Measurements from ENCODE around the gene STK10.

The STK10 gene

DNA sequence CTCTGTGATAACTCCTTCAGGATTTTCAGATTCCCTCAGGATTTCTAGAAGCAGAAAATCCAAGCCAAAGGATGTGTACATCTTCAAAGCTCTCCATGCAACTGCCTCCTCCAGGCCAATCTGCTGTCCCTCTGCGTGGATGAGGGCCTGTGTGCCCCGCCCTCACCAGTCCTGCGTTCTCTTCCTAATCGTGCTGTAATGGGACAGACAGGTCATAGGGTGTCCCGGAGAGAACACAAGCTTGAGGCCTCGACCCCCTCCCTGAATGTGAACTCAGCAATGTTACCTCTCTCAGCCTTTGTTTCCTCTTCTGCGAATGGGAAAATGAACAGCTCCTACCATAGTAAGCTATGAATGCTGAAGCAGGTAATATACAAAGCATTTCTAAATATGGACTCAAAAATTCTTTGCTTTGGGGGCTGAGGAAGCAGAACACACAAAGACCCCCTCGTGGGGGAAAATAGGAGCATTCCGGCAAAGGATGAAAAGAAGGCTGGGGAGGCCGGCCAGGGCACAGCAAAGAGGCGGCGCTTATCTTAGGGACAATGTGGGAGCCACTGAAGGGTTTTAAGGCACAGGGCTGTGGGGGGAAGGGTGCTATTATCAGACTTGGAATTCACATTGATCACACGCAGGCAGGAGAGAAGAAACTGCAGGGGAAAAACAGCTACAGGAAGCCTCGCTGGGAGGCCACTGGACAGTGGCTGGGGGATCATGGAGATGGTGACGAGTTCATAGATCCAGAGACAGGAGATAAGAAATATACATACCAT is 124.4 kb downstream of the STK10 start:
- Histone ChIP-seq H3K9ac (ENCODE audit: low read depth in 1 of 2, low read length in 2 of 2) (no peak overlapping the region), H3K36me3 (ENCODE audit: control insufficient read depth in 2 of 2, insufficient read depth in 2 of 2, low read length in 2 of 2) (peaks cover 24 to 25% of the 10 kb centered on the region in 2 donors), H3K27ac (ENCODE audit: low read depth in 2 of 2, low read length in 2 of 2) (no peak overlapping the region), H3K4me1 (ENCODE audit: control insufficient read depth in 2 of 2, insufficient read depth in 2 of 2, low read length in 2 of 2) (no peaks in the 10 kb centered on the region), H3K9me3 (ENCODE audit: control insufficient read depth in 2 of 2, low read length in 2 of 2) (no peaks in the 10 kb centered on the region), H3K27me3 (ENCODE audit: control insufficient read depth in 2 of 2, insufficient read depth in 2 of 2, low read length in 2 of 2) (no peaks in the 10 kb centered on the region), H3K4me3 (ENCODE audit: low read length in 2 of 2) (no peak overlapping the region)

DNA sequence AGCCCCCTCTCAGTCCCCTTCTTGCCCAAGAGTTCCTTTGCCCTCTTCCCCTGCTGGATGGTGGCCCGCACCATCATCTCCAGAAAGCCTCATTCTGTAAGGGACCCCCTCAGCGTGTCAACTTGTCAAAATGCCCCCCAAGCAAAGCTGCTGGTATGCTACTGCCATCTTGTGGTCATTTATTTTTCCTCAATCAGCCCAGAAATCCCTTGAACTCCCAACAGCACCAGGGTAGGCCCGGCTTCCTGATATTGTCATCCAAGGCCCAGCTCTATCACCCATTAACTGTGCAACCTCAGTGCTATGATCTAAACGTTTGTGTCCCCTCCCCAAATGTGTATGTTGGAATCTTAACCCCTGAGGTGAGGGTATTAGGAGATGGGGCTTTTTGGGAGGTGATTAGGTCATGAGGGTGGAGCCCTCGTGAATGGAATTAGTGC is 128.3 kb downstream of the STK10 start:
- Histone ChIP-seq H3K27ac (ENCODE audit: low read depth in 2 of 2, low read length in 2 of 2) (no peak overlapping the region), H3K9ac (ENCODE audit: low read depth in 1 of 2, low read length in 2 of 2) (no peak overlapping the region), H3K9me3 (ENCODE audit: control insufficient read depth in 2 of 2, low read length in 2 of 2) (no peaks in the 10 kb centered on the region), H3K4me1 (ENCODE audit: control insufficient read depth in 2 of 2, insufficient read depth in 2 of 2, low read length in 2 of 2) (no peaks in the 10 kb centered on the region), H3K36me3 (ENCODE audit: control insufficient read depth in 2 of 2, insufficient read depth in 2 of 2, low read length in 2 of 2) (peaks cover 29 to 41% of the 10 kb centered on the region in 2 donors), H3K27me3 (ENCODE audit: control insufficient read depth in 2 of 2, insufficient read depth in 2 of 2, low read length in 2 of 2) (no peaks in the 10 kb centered on the region), H3K4me3 (ENCODE audit: low read length in 2 of 2) (no peak overlapping the region)

GRCh38 chr5:172058088-172058487 is 129.9 kb downstream of the STK10 start:
- peaks cover 17 to 40% of the 10 kb centered on the region in 2 donors for H3K36me3 ChIP-seq (ENCODE audit: control insufficient read depth in 2 of 2, insufficient read depth in 2 of 2, low read length in 2 of 2)
- no peak overlapping the region for H3K27ac ChIP-seq (ENCODE audit: low read depth in 2 of 2, low read length in 2 of 2)

DNA sequence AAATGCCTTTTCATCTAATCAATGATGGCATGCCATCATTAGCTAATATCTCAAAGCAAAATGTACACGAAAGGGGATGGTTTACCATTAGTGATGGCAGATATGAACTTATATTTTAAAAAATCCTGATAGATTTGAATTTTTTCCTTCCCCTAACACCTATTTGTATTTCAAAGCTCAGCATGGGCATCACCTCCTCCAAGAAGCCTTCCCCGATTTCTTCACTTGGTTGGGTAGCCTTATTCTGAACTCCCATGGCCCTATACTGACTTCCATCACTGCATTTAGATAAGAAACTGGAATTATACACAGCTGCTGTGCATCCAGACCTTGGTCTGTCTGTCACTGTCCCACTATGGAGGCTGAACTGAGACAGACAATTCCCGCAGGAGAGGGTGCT is 132.0 kb downstream of the STK10 start:
- no peaks in the 10 kb centered on the region for H3K27me3 ChIP-seq (ENCODE audit: control insufficient read depth in 2 of 2, insufficient read depth in 2 of 2, low read length in 2 of 2)
- H3K9me3 ChIP-seq (ENCODE audit: control insufficient read depth in 2 of 2, low read length in 2 of 2) = no peaks in the 10 kb centered on the region
- peaks cover 22 to 52% of the 10 kb centered on the region in 2 donors for H3K36me3 ChIP-seq (ENCODE audit: control insufficient read depth in 2 of 2, insufficient read depth in 2 of 2, low read length in 2 of 2)
- H3K4me1 ChIP-seq (ENCODE audit: control insufficient read depth in 2 of 2, insufficient read depth in 2 of 2, low read length in 2 of 2) = no peaks in the 10 kb centered on the region
- no peak overlapping the region for H3K9ac ChIP-seq (ENCODE audit: low read depth in 1 of 2, low read length in 2 of 2)
- H3K27ac ChIP-seq (ENCODE audit: low read depth in 2 of 2, low read length in 2 of 2) = no peak overlapping the region
- no peak overlapping the region for H3K4me3 ChIP-seq (ENCODE audit: low read length in 2 of 2)

More at GRCh38 chr5:172058088-172058487, 129.9 kb downstream of the STK10 start:
- Histone ChIP-seq H3K4me1 (ENCODE audit: control insufficient read depth in 2 of 2, insufficient read depth in 2 of 2, low read length in 2 of 2) (no peaks in the 10 kb centered on the region), H3K27me3 (ENCODE audit: control insufficient read depth in 2 of 2, insufficient read depth in 2 of 2, low read length in 2 of 2) (no peaks in the 10 kb centered on the region), H3K4me3 (ENCODE audit: low read length in 2 of 2) (no peak overlapping the region), H3K9ac (ENCODE audit: low read depth in 1 of 2, low read length in 2 of 2) (no peak overlapping the region), H3K9me3 (ENCODE audit: control insufficient read depth in 2 of 2, low read length in 2 of 2) (no peaks in the 10 kb centered on the region)

GRCh38 chr5:172055421-172055820 is 132.6 kb downstream of the STK10 start:
- no peak overlapping the region for H3K9ac ChIP-seq (ENCODE audit: low read depth in 1 of 2, low read length in 2 of 2)
- no peak overlapping the region for H3K4me3 ChIP-seq (ENCODE audit: low read length in 2 of 2)
- H3K4me1 ChIP-seq (ENCODE audit: control insufficient read depth in 2 of 2, insufficient read depth in 2 of 2, low read length in 2 of 2) = no peaks in the 10 kb centered on the region
- no peaks in the 10 kb centered on the region for H3K27me3 ChIP-seq (ENCODE audit: control insufficient read depth in 2 of 2, insufficient read depth in 2 of 2, low read length in 2 of 2)
- no peak overlapping the region for H3K27ac ChIP-seq (ENCODE audit: low read depth in 2 of 2, low read length in 2 of 2)
- no peaks in the 10 kb centered on the region for H3K9me3 ChIP-seq (ENCODE audit: control insufficient read depth in 2 of 2, low read length in 2 of 2)
- peaks cover 17 to 50% of the 10 kb centered on the region in 2 donors for H3K36me3 ChIP-seq (ENCODE audit: control insufficient read depth in 2 of 2, insufficient read depth in 2 of 2, low read length in 2 of 2)

DNA sequence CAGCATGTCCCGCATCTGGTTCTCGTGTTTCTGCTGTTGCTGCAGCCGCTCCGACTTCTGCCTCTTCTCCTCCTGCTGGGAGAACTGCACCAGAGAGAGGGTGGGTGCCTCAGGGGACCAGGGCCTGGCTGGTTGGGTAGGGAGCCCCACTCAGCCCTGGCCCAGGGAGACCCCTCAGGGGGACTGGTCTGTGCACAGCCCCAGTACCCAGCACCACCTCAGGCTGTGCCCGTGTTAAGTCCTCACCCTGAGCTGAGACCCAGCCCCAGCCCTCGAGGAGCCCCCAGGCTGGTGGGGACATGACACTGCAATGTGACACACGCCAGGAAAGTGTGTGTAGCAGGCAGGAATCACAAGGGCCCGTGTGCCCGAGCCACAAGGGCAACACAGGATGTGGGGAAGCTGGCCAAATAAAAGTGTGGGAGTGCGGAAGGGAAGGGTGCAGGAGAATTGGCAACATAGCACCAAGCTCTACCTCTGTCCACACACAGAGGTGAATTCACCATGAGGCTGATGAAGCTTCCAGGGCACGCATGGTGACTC is 133.3 kb downstream of the STK10 start:
- Histone ChIP-seq H3K27ac (ENCODE audit: low read depth in 2 of 2, low read length in 2 of 2) (no peak overlapping the region), H3K9me3 (ENCODE audit: control insufficient read depth in 2 of 2, low read length in 2 of 2) (no peaks in the 10 kb centered on the region), H3K9ac (ENCODE audit: low read depth in 1 of 2, low read length in 2 of 2) (no peak overlapping the region), H3K4me1 (ENCODE audit: control insufficient read depth in 2 of 2, insufficient read depth in 2 of 2, low read length in 2 of 2) (no peaks in the 10 kb centered on the region), H3K4me3 (ENCODE audit: low read length in 2 of 2) (no peak overlapping the region), H3K27me3 (ENCODE audit: control insufficient read depth in 2 of 2, insufficient read depth in 2 of 2, low read length in 2 of 2) (no peaks in the 10 kb centered on the region), H3K36me3 (ENCODE audit: control insufficient read depth in 2 of 2, insufficient read depth in 2 of 2, low read length in 2 of 2) (peaks cover 14 to 51% of the 10 kb centered on the region in 2 donors)

DNA sequence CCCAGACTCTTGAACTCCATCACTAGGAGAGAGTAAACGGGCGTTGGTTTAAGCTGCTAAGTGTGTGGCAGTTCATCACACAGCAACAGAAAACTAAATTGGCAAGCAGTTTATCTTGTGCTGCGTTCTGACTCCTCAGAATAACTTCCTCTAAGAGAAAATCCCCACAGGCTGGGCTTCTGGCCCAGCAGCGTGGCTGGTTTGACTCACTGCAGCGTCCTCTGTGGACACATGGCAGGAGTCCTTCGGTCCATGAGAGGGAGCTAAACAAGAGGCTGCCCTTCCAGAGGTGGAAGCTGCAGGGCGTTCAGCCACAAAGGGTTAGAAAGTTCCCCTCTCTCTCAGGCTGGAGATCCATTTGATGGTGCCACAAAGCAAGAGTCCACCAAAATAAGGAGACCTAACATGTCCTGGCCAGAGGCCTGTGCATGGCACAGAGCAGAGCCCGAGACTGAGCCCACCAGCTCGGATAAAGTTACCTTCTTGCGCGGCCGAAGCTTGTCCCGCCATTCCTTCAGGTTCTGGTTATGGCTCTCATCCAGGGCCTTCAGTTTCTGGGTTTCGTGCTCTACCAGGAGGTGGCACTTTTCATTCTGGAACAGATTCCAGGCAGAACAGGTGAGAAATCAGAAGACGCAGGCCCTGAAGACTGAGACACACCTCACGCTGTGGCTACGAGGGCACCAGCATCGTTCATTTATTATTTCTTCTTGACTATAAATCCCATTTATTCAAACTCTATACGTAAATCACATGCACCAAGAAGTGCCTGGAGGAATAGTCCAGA is 135.4 kb downstream of the STK10 start:
- H3K36me3 ChIP-seq (ENCODE audit: control insufficient read depth in 2 of 2, insufficient read depth in 2 of 2, low read length in 2 of 2) = peaks cover 22 to 55% of the 10 kb centered on the region in 2 donors
- H3K9ac ChIP-seq (ENCODE audit: low read depth in 1 of 2, low read length in 2 of 2) = no peak overlapping the region
- H3K27me3 ChIP-seq (ENCODE audit: control insufficient read depth in 2 of 2, insufficient read depth in 2 of 2, low read length in 2 of 2) = no peaks in the 10 kb centered on the region
- H3K4me3 ChIP-seq (ENCODE audit: low read length in 2 of 2) = no peak overlapping the region
- no peaks in the 10 kb centered on the region for H3K9me3 ChIP-seq (ENCODE audit: control insufficient read depth in 2 of 2, low read length in 2 of 2)
- no peak overlapping the region for H3K27ac ChIP-seq (ENCODE audit: low read depth in 2 of 2, low read length in 2 of 2)
- H3K4me1 ChIP-seq (ENCODE audit: control insufficient read depth in 2 of 2, insufficient read depth in 2 of 2, low read length in 2 of 2) = no peaks in the 10 kb centered on the region

DNA sequence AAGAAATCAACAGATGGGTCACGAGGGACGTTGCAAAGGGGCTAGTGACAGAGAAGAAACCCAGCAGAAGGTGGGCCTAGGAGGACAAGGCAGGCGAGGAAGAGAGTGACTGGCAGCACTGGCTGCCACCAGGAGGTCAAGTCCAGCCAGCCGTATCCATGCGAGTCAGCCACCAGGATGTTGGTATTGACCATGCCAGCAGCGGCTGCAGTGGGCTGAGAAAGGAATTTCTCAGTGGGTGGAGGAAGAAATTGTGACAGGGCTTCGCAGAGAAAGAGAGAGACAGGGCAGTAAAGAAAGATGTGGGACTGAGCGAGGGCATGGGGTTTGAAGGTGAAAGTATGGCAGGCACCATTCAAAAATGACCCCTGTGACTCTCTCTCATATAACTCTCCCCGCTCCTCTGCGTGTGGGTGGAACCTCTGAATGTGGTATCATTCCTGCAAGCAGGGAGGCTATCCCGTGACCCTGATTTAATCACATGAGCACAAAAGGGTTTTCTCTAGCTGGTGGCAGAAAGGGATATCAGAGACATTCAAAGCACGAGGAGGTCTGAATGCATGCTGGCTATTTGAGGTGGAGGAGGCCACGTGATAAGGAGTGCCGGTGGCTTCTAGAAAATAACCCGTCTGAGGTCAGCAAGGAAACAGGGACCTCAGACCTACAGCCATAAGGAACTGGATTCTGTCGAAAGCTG is 136.2 kb downstream of the STK10 start:
- Histone ChIP-seq H3K9me3 (ENCODE audit: control insufficient read depth in 2 of 2, low read length in 2 of 2) (no peaks in the 10 kb centered on the region), H3K4me1 (ENCODE audit: control insufficient read depth in 2 of 2, insufficient read depth in 2 of 2, low read length in 2 of 2) (no peaks in the 10 kb centered on the region), H3K36me3 (ENCODE audit: control insufficient read depth in 2 of 2, insufficient read depth in 2 of 2, low read length in 2 of 2) (peaks cover 19 to 61% of the 10 kb centered on the region in 2 donors), H3K4me3 (ENCODE audit: low read length in 2 of 2) (no peak overlapping the region), H3K27me3 (ENCODE audit: control insufficient read depth in 2 of 2, insufficient read depth in 2 of 2, low read length in 2 of 2) (no peaks in the 10 kb centered on the region), H3K9ac (ENCODE audit: low read depth in 1 of 2, low read length in 2 of 2) (no peak overlapping the region), H3K27ac (ENCODE audit: low read depth in 2 of 2, low read length in 2 of 2) (no peak overlapping the region)

DNA sequence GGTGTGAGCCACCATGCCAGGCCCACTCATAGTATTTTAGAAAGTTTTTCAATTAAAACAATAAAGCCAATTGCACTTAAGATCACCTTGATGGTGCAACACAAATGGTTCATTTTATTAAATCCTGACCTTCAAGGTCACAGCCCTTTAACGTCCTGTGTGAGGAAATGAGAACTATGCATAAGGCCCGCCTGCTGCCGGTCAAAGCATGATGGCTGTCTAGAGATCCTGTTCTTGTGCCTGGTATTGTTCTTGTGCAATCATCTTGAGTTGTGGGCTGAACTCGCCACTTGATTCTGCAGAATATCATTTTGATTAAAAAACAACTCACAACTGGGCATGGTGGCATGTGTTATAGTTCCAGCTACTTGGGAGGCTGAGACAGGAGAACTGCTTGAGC is 137.9 kb downstream of the STK10 start:
- no peaks in the 10 kb centered on the region for H3K4me1 ChIP-seq (ENCODE audit: control insufficient read depth in 2 of 2, insufficient read depth in 2 of 2, low read length in 2 of 2)
- peaks cover 19 to 59% of the 10 kb centered on the region in 2 donors for H3K36me3 ChIP-seq (ENCODE audit: control insufficient read depth in 2 of 2, insufficient read depth in 2 of 2, low read length in 2 of 2)
- H3K9ac ChIP-seq (ENCODE audit: low read depth in 1 of 2, low read length in 2 of 2) = no peak overlapping the region
- no peak overlapping the region for H3K27ac ChIP-seq (ENCODE audit: low read depth in 2 of 2, low read length in 2 of 2)
- H3K4me3 ChIP-seq (ENCODE audit: low read length in 2 of 2) = no peak overlapping the region
- no peaks in the 10 kb centered on the region for H3K9me3 ChIP-seq (ENCODE audit: control insufficient read depth in 2 of 2, low read length in 2 of 2)
- no peaks in the 10 kb centered on the region for H3K27me3 ChIP-seq (ENCODE audit: control insufficient read depth in 2 of 2, insufficient read depth in 2 of 2, low read length in 2 of 2)

Data from mucosa of rectum (tissue), 2 donors.